IMR-90 (cell line): ENCODE measurements around the gene PROM2. TPM values are rescaled to one million over a fixed set of nuclear protein-coding genes. Genes with fewer than 3 reads are reported as not detected.

Source experiments
- ATAC-seq: fragments of 200-7000 bp; cut with Tn5 transposase; 2 replicates; pipeline ENCODE4 v1.9.1; 2020; ENCODE audit warnings: low read depth, mild to moderate bottlenecking, moderate library complexity
- BruUV-seq: library from RNA; stranded (reverse); fragments of 400-500 nt; replicated peaks from 2 replicates; lab custom pipeline; 2021; lab: Mats Ljungman, UMichigan
- CTCF ChIA-PET: fragments of 300-600 bp; formaldehyde crosslinking; extraction: SDS; loops from one replicate; lab custom pipeline; 2021; ENCODE audit warnings: antibody characterized with exemption; lab: Yijun Ruan, JAX
- POLR2A ChIA-PET: fragments of 300-600 bp; sonication (Branson Sonifier 250); formaldehyde crosslinking; loops from one replicate; lab custom pipeline; 2022; ENCODE audit warnings: antibody characterized with exemption; ENCODE audit not compliant: unreplicated experiment; lab: Charles Lee
- DNase-seq: peaks from one replicate; pipeline ENCODE4 v3.0.0; 2013
- H2AFZ ChIP-seq: replicated peaks from 2 replicates; pipeline ENCODE3; 2013; ENCODE audit warnings: low read length, mild to moderate bottlenecking; ENCODE audit not compliant: poor library complexity
- H2AK5ac ChIP-seq: 2 replicates; pipeline ENCODE4 v1.6.1; 2013; ENCODE audit warnings: low read depth, low read length, inconsistent platforms
- H2AK9ac ChIP-seq: replicated peaks from 2 replicates; pipeline ENCODE3; 2013; ENCODE audit warnings: mild to moderate bottlenecking, low read depth, low read length, moderate library complexity; ENCODE audit not compliant: poor library complexity
- H2BK120ac ChIP-seq: 2 replicates; pipeline ENCODE4 v1.6.1; 2013; ENCODE audit warnings: low read depth, low read length, inconsistent platforms
- H2BK15ac ChIP-seq: 3 replicates; pipeline ENCODE4 v1.6.1; 2013; ENCODE audit warnings: low read depth, low read length, inconsistent platforms
- H2BK20ac ChIP-seq: 2 replicates; pipeline ENCODE4 v1.6.1; 2013; ENCODE audit warnings: low read depth, mild to moderate bottlenecking, inconsistent platforms, low read length, moderate library complexity
- H2BK5ac ChIP-seq: 2 replicates; pipeline ENCODE4 v1.6.1; 2013; ENCODE audit warnings: mild to moderate bottlenecking, low read depth, low read length, inconsistent platforms; ENCODE audit not compliant: poor library complexity, severe bottlenecking
- H3K14ac ChIP-seq: replicated peaks from 2 replicates; pipeline ENCODE4 v1.6.1; 2013; ENCODE audit warnings: low read depth, low read length, inconsistent platforms
- H3K18ac ChIP-seq: 2 replicates; pipeline ENCODE4 v1.6.1; 2013; ENCODE audit warnings: low read depth, low read length, control low read depth
- H3K23ac ChIP-seq: 2 replicates; pipeline ENCODE4 v1.6.1; 2013; ENCODE audit warnings: low read depth, low read length, inconsistent platforms
- H3K27ac ChIP-seq: 2 replicates; pipeline ENCODE4 v1.5.1; 2013; ENCODE audit warnings: mild to moderate bottlenecking, control low read depth, low read length; ENCODE audit not compliant: insufficient read depth
- H3K27me3 ChIP-seq: 2 replicates; pipeline ENCODE4 v1.6.1; 2013; ENCODE audit warnings: low read length; ENCODE audit not compliant: control insufficient read depth, insufficient read depth
- H3K36me3 ChIP-seq: 2 replicates; pipeline ENCODE4 v1.6.1; 2013; ENCODE audit warnings: low read length, mixed read lengths; ENCODE audit not compliant: control insufficient read depth, insufficient read depth
- H3K4ac ChIP-seq: 2 replicates; pipeline ENCODE4 v1.6.1; 2013; ENCODE audit warnings: low read depth, low read length, inconsistent platforms
- H3K4me1 ChIP-seq: 2 replicates; pipeline ENCODE4 v1.6.1; 2013; ENCODE audit warnings: low read length, mixed read lengths; ENCODE audit not compliant: control insufficient read depth, insufficient read depth
- H3K4me2 ChIP-seq: 2 replicates; pipeline ENCODE4 v1.6.1; 2013; ENCODE audit warnings: low read depth, mild to moderate bottlenecking, control low read depth, low read length, moderate library complexity
- H3K4me3 ChIP-seq: 2 replicates; pipeline ENCODE4 v1.5.1; 2013; ENCODE audit warnings: low read depth, mild to moderate bottlenecking, control low read depth, low read length, moderate library complexity; ENCODE audit not compliant: insufficient read depth
- H3K56ac ChIP-seq: 2 replicates; pipeline ENCODE4 v1.6.1; 2013; ENCODE audit warnings: low read length, inconsistent platforms; ENCODE audit not compliant: insufficient read depth; ENCODE audit errors: extremely low read depth
- H3K79me1 ChIP-seq, 2 experiments: 2 replicates each; pipeline ENCODE4 v1.6.1; 2013; ENCODE audit warnings: low read length in 2 of 2, inconsistent platforms in 1 of 2, low read depth in 1 of 2
- H3K9ac ChIP-seq: 2 replicates; pipeline ENCODE4 v1.6.1; 2013; ENCODE audit warnings: low read depth, low read length, control low read depth
- H3K9me1 ChIP-seq: 2 replicates; pipeline ENCODE4 v1.6.1; 2013; ENCODE audit warnings: low read length, inconsistent platforms; ENCODE audit not compliant: insufficient read depth
- H3K9me3 ChIP-seq: 2 replicates; pipeline ENCODE4 v1.6.1; 2013; ENCODE audit warnings: low read length; ENCODE audit not compliant: control insufficient read depth, insufficient read depth
- H4K20me1 ChIP-seq: 2 replicates; pipeline ENCODE4 v1.6.1; 2013; ENCODE audit warnings: low read length, inconsistent platforms; ENCODE audit not compliant: insufficient read depth
- H4K5ac ChIP-seq: 2 replicates; pipeline ENCODE4 v1.6.1; 2013; ENCODE audit warnings: mild to moderate bottlenecking, low read depth, low read length, control low read depth
- H4K8ac ChIP-seq, 2 experiments: 2 replicates each; pipeline ENCODE4 v1.6.1; 2013; ENCODE audit warnings: low read depth in 2 of 2, low read length in 2 of 2, control low read depth in 1 of 2, inconsistent platforms in 1 of 2
- H4K91ac ChIP-seq: 2 replicates; pipeline ENCODE4 v1.6.1; 2013; ENCODE audit warnings: low read depth, low read length, inconsistent platforms; ENCODE audit not compliant: insufficient read depth
- BHLHE40 ChIP-seq: fragments of 150-350 bp; IDR thresholded peaks from 2 replicates; pipeline ENCODE4 v1.6.1; 2016; ENCODE audit warnings: mild to moderate bottlenecking, low read depth, low read length
- ELK1 ChIP-seq: fragments of 150-350 bp; IDR thresholded peaks from 2 replicates; pipeline ENCODE4 v1.6.1; 2016; ENCODE audit warnings: low read depth, mild to moderate bottlenecking, low read length, moderate library complexity, borderline replicate concordance
- RAD21 ChIP-seq: IDR thresholded peaks from 2 replicates; pipeline ENCODE4 v1.6.1; 2012; ENCODE audit warnings: low read length, improper control_type of control experiment
- WGBS, 2 experiments: methylation state at CpG; one replicate each; pipeline versions ENCODE4 v1.1.5 to v1.1.7; 2013; ENCODE audit warnings: missing lambda C conversion rate in 2 of 2; ENCODE audit not compliant: insufficient read length in 1 of 2; ENCODE audit errors: extremely low coverage in 2 of 2; 5-methylcytosine and 5-hydroxymethylcytosine counted together
- dilution Hi-C: fragments of 300-500 bp; cut with HindIII; formaldehyde crosslinking; loops from one replicate; pipeline ENCODE4 v1.14.3; 2018; ENCODE audit warnings: low sequenced_read_pairs; ENCODE audit not compliant: unreplicated experiment
- in situ Hi-C: fragments of 300-500 bp; cut with MboI; formaldehyde crosslinking; loops from 3 replicates; pipeline ENCODE4 v1.14.3; 2019; ENCODE audit warnings: low sequenced_read_pairs, inconsistent platforms, mixed read lengths
- intact Hi-C: fragments of 100-400 bp; cut with micrococcal nuclease; formaldehyde crosslinking; loops from 2 replicates; pipeline ENCODE4 v1.10.0; 2022
- polyA plus RNA-seq, 3 experiments: library from polyadenylated mRNA; depleted of rRNA; stranded (reverse); fragments of >200 nt; gene quantifications; 2 replicates each; pipeline ENCODE4 v1.2.3, GENCODE V29; 2012; ENCODE audit warnings: low replicate concordance in 1 of 3
- total RNA-seq: library from RNA; depleted of rRNA; stranded (reverse); fragments of >200 nt; gene quantifications from 2 replicates; pipeline ENCODE4 v1.2.3, GENCODE V29; 2012

PROM2 gene
- total and polyA plus RNA-seq, 2 of the 4 experiments (the other 2 are of a cell fraction), result 0.26 TPM; not detected in 1

DNA sequence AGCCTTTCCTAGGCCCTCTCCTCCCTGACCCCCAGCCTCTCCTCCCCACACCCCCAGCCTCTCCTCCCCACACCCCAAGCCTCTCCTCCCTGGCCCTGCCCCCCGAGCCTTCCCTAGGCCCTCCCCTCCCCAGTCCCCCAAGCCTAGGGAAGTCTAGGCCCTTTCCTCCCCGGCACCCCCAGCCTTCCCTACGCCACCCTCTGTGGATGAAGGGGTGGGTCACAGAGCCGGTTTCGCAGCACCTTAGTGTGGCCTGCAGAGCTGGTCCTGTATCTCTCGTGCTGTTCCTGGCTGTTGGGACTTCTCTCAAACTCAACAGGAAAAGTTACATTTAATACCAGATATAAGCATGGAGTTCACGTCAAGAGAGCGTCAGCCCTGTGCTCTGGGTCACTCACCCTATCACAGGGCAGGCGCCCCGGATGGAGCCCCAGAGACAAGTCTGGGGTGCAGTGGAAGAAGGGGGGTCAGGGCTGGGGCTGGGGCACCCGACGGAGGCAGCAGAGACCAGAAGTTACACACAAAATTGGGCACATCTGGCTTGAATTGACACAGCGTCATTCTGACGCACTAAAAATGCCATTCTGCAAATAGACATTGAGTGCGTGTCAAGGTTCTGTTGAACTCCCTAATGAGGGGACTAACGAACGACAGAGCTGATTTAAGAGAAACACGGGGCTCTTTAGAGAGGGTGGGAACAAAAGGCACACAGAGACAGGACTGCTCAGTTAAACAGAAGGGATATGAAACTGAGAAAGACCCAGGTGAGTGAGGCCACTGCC is 46.9 kb downstream of the PROM2 start (continued):
- no peak for TF ChIP-seq BHLHE40

GRCh38 chr2:95323347-95324155 is 49.3 kb downstream of the PROM2 start:
- no peak overlapping the region for H2BK5ac ChIP-seq
- no peaks in the 10 kb centered on the region for H3K9me3 ChIP-seq
- H2BK120ac ChIP-seq, result no peak overlapping the region
- intact Hi-C loops (no loop called here), dilution Hi-C loops (no loop called here), in situ Hi-C loops (no loop called here)
- H3K4me1 ChIP-seq, result peaks cover 2% of the 10 kb centered on the region; the same call in 1 of the 2 replicates
- no peak overlapping the region for H3K14ac ChIP-seq
- H3K27ac ChIP-seq, result no peak overlapping the region
- peak overlapping the region; percentile 65 for H2AK9ac ChIP-seq
- H2AFZ ChIP-seq, result no peak overlapping the region
- H2BK15ac ChIP-seq, result no peak overlapping the region
- H3K9me1 ChIP-seq, result no peaks in the 10 kb centered on the region
- H3K4me3 ChIP-seq, result no peak overlapping the region
- H4K20me1 ChIP-seq, result no peaks in the 10 kb centered on the region
- no peak for ATAC-seq
- no peak overlapping the region for H3K18ac ChIP-seq
- WGBS, 2 experiments, result 74% methylated on average over 8 of the region's 26 CpGs; no CpG with 5 or more reads in 1 of the 2 experiments
- no peak overlapping the region for H3K9ac ChIP-seq
- no peak overlapping the region for H4K91ac ChIP-seq
- no peak overlapping the region for H2AK5ac ChIP-seq
- ChIA-PET POLR2A (no interaction called here), CTCF (no interaction called here)
- no peaks in the 10 kb centered on the region for H3K79me1 ChIP-seq
- H2BK20ac ChIP-seq, result no peak overlapping the region
- no peak overlapping the region for H3K4ac ChIP-seq
- H3K36me3 ChIP-seq, result no peaks in the 10 kb centered on the region
- no TSS peak for BruUV-seq
- no peak overlapping the region for H3K4me2 ChIP-seq
- H3K23ac ChIP-seq, result no peak overlapping the region
- no peak overlapping the region for H4K8ac ChIP-seq
- H3K27me3 ChIP-seq, result peaks cover 3% of the 10 kb centered on the region; the same call in 1 of the 2 replicates
- TF ChIP-seq ELK1 (no peak), RAD21 (peak; percentile 23; the same call in 1 of the 2 replicates)
- no peak overlapping the region for H3K56ac ChIP-seq
- DNase-seq, result no peak
- no peak overlapping the region for H4K5ac ChIP-seq
